Measurements from ENCODE around the gene NRF1.

Gene NRF1

GRCh38 chr7:129604713-129605437, 6.6 kb upstream of the NRF1 start:
- CTCF ChIA-PET: interaction anchor here (0.7 to 2.1 kb wide), 7 partner anchors 8 to 386 kb away, joined by 3 to 8 read pairs (median 3); no protein-coding TSS in a partner anchor
- no peak for DNase-seq (ENCODE audit: low read depth, low spot score)
- POLR2A ChIA-PET: interaction anchor here (0.6 kb wide), 2 partner anchors 29 to 35 kb away, joined by 3 to 4 read pairs; no protein-coding TSS in a partner anchor

DNA sequence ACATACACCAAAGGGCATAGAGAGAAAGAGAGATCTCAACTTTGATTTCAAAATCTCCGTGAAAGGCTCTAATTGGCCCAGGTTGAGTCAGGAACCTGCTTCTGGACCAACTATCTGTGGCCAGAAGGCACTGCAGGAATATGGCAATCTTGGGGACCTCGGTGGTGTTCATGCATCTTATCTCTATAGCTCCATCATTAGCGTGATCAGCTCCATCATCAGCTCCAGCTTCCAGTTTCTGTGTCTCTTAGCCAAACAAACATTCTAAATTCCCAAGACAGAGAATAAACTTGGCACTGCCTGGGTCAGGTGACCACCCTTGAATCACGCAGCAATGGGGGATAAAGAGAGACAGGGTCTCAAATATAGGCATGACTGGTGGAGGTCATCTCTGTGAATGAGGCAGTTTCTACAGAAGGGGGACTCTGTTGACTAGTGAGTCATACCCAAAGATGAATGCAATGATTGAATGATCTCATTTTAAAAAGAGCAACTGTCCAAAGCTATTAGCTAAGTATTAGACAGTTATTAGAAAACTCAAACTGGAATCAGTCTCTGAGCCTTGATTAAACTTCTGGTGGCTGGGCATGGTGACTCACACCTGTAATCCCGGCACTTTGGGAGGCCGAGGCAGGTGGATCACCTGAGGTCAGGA, 5.4 kb upstream of the NRF1 start:
- ChIA-PET POLR2A (no interaction called here), CTCF (interaction anchor here (0.8 to 2.1 kb wide), 4 partner anchors 10 to 37 kb away, joined by 3 to 8 read pairs (median 3); no protein-coding TSS in a partner anchor)
- H3K4me3 ChIP-seq (ENCODE audit: low read depth, low read length): no peak overlapping the region
- DNase-seq (ENCODE audit: low read depth, low spot score): no peak
- no peak for TF ChIP-seq CTCF (IDR thresholded peaks at IDR 0.05; ENCODE audit: insufficient read depth, low read length, missing control alignments)

More at GRCh38 chr7:129604713-129605437, 6.6 kb upstream of the NRF1 start:
- no peak overlapping the region for H3K4me3 ChIP-seq (ENCODE audit: low read depth, low read length)
- no peak for TF ChIP-seq CTCF (IDR thresholded peaks at IDR 0.05; ENCODE audit: insufficient read depth, low read length, missing control alignments)

DNA sequence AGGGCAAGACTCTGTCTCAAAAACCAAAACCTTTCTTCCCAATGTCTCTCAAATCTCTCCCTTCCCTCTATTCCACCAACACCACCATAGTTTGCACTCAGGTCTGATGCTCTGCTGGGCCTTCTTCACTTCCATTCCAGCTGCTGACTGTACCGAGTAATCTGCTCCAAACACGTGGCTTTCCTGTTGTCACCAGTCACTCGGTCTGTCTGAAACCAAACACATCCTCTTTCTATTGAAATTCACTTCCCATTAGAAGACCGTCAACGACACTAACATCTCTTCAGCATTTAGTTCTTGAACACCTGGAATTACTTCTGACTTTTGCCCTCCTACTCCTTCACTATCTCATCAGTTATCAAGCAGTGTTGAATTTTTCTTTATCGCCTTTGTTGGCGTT, 4.7 kb upstream of the NRF1 start:
- POLR2A ChIA-PET: no interaction called here
- CTCF ChIA-PET: interaction anchor here (1.0 to 1.7 kb wide), 3 partner anchors 9 to 28 kb away, joined by 3 to 9 read pairs (median 3); no protein-coding TSS in a partner anchor
- H3K4me3 ChIP-seq (ENCODE audit: low read depth, low read length): no peak overlapping the region
- no peak for TF ChIP-seq CTCF (IDR thresholded peaks at IDR 0.05; ENCODE audit: insufficient read depth, low read length, missing control alignments)
- DNase-seq (ENCODE audit: low read depth, low spot score): no peak

GRCh38 chr7:129607471-129608120, 3.9 kb upstream of the NRF1 start:
- H3K4me3 ChIP-seq (ENCODE audit: low read depth, low read length): no peak overlapping the region
- peak; percentile 54 for TF ChIP-seq CTCF (IDR thresholded peaks at IDR 0.05; ENCODE audit: insufficient read depth, low read length, missing control alignments)
- DNase-seq (ENCODE audit: low read depth, low spot score): no peak
- POLR2A ChIA-PET: no interaction called here
- CTCF ChIA-PET: interaction anchor here (0.6 to 1.7 kb wide), 4 partner anchors 9 to 240 kb away, joined by 3 to 9 read pairs (median 3); no protein-coding TSS in a partner anchor

- POLR2A ChIA-PET: no interaction called here
- no peak for DNase-seq (ENCODE audit: low read depth, low spot score)
- H3K4me3 ChIP-seq (ENCODE audit: low read depth, low read length): no peak overlapping the region
- TF ChIP-seq CTCF (IDR thresholded peaks at IDR 0.05; ENCODE audit: insufficient read depth, low read length, missing control alignments): no peak
- CTCF ChIA-PET: interaction anchor here (1.3 kb wide), 1 partner anchor 390 kb away, joined by 5 read pairs; no protein-coding TSS in a partner anchor
Observed at GRCh38 chr7:129609666-129610065, 1.9 kb upstream of the NRF1 start.

Measured in AG04449 (cell line).